ENCODE data around the gene APOBEC3F.
A peak's percentile ranks its signal among the peaks of the same experiment; 100 is the strongest.
"Not testable (repeated sequence)": the region's sequence is repeated elsewhere in the genome, so short reads cannot be mapped to it uniquely, and the experiment has no call there.

The APOBEC3F gene

GRCh38 chr22:39068033-39068785 is 27.5 kb downstream of the APOBEC3F start:
- Histone ChIP-seq H3K4me3 (ENCODE audit: low read length) (peak overlapping the region; percentile 78), H3F3A (ENCODE audit: control insufficient read depth, insufficient read depth) (peaks cover 48% of the 10 kb centered on the region), H3K9me2 (replicated peaks; ENCODE audit: control insufficient read depth, low read length) (no peaks in the 10 kb centered on the region)

GRCh38 chr22:39070186-39070585 is 29.5 kb downstream of the APOBEC3F start:
- Histone ChIP-seq H3K27ac (ENCODE audit: low read depth, low read length) (peak overlapping the region; percentile 99), H3K4me2 (ENCODE audit: low read length) (peak overlapping the region; percentile 74), H3K9me2 (replicated peaks; ENCODE audit: control insufficient read depth, low read length) (no peaks in the 10 kb centered on the region), H3F3A (ENCODE audit: control insufficient read depth, insufficient read depth) (peaks cover 42% of the 10 kb centered on the region), H3K36me3 (ENCODE audit: control insufficient read depth, low read length) (peaks cover 32% of the 10 kb centered on the region), H3K4me3 (ENCODE audit: low read length) (peak overlapping the region; percentile 12), H3K4me1 (ENCODE audit: control insufficient read depth, low read length) (peaks cover 86% of the 10 kb centered on the region), H3K9me3 (ENCODE audit: control insufficient read depth, insufficient read depth, low read length) (no peaks in the 10 kb centered on the region), H3K79me2 (ENCODE audit: control insufficient read depth, low read length) (peaks cover 46% of the 10 kb centered on the region), H3K27me3 (ENCODE audit: control insufficient read depth, low read length) (no peaks in the 10 kb centered on the region), H4K20me1 (ENCODE audit: control insufficient read depth, insufficient read depth, low read depth, low read length) (no peaks in the 10 kb centered on the region)
- TF ChIP-seq CTCF (IDR thresholded peaks at IDR 0.05; ENCODE audit: low read depth, low read length, poor library complexity, severe bottlenecking) (no peak), EZH2phosphoT487 (IDR thresholded peaks at IDR 0.05; ENCODE audit: borderline replicate concordance, low read length) (no peak)

More at GRCh38 chr22:39068033-39068785, 27.5 kb downstream of the APOBEC3F start:
- H3K36me3 ChIP-seq (ENCODE audit: control insufficient read depth, low read length): peaks cover 32% of the 10 kb centered on the region
- H3K79me2 ChIP-seq (ENCODE audit: control insufficient read depth, low read length): peaks cover 46% of the 10 kb centered on the region
- H4K20me1 ChIP-seq (ENCODE audit: control insufficient read depth, insufficient read depth, low read depth, low read length): no peaks in the 10 kb centered on the region
- peak overlapping the region; percentile 74 for H3K4me2 ChIP-seq (ENCODE audit: low read length)
- peak; percentile 47 for TF ChIP-seq CTCF (IDR thresholded peaks at IDR 0.05; ENCODE audit: low read depth, low read length, poor library complexity, severe bottlenecking)
- no peak for TF ChIP-seq EZH2phosphoT487 (IDR thresholded peaks at IDR 0.05; ENCODE audit: borderline replicate concordance, low read length)
- H3K4me1 ChIP-seq (ENCODE audit: control insufficient read depth, low read length): peaks cover 93% of the 10 kb centered on the region
- peak overlapping the region; percentile 99 for H3K27ac ChIP-seq (ENCODE audit: low read depth, low read length)
- no peaks in the 10 kb centered on the region for H3K27me3 ChIP-seq (ENCODE audit: control insufficient read depth, low read length)
- H3K9me3 ChIP-seq (ENCODE audit: control insufficient read depth, insufficient read depth, low read length): no peaks in the 10 kb centered on the region

- Histone ChIP-seq H3K4me2 (ENCODE audit: low read length) (peak overlapping the region; percentile 96), H3K79me2 (ENCODE audit: control insufficient read depth, low read length) (peaks cover 34% of the 10 kb centered on the region), H3K36me3 (ENCODE audit: control insufficient read depth, low read length) (peaks cover 20% of the 10 kb centered on the region), H3F3A (ENCODE audit: control insufficient read depth, insufficient read depth) (peaks cover 25% of the 10 kb centered on the region), H3K4me3 (ENCODE audit: low read length) (peak overlapping the region; percentile 71), H3K4me1 (ENCODE audit: control insufficient read depth, low read length) (peaks cover 83% of the 10 kb centered on the region), H3K27ac (ENCODE audit: low read depth, low read length) (peak overlapping the region; percentile 99)
- H3K9me2 ChIP-seq (replicated peaks; ENCODE audit: control insufficient read depth, low read length); H3K9me3 ChIP-seq (ENCODE audit: control insufficient read depth, insufficient read depth, low read length); H4K20me1 ChIP-seq (ENCODE audit: control insufficient read depth, insufficient read depth, low read depth, low read length); H3K27me3 ChIP-seq (ENCODE audit: control insufficient read depth, low read length): not testable (repeated sequence)
Observed at GRCh38 chr22:39072581-39072981, 31.9 kb downstream of the APOBEC3F start.

GRCh38 chr22:39073981-39074380 is 33.3 kb downstream of the APOBEC3F start:
- Histone ChIP-seq H3K4me2 (ENCODE audit: low read length) (peak overlapping the region; percentile 64), H3K27ac (ENCODE audit: low read depth, low read length) (peak overlapping the region; percentile 99), H3K4me1 (ENCODE audit: control insufficient read depth, low read length) (peaks cover 79% of the 10 kb centered on the region), H3F3A (ENCODE audit: control insufficient read depth, insufficient read depth) (peaks cover 23% of the 10 kb centered on the region), H3K4me3 (ENCODE audit: low read length) (peak overlapping the region; percentile 47), H3K9me2 (replicated peaks; ENCODE audit: control insufficient read depth, low read length) (no peaks in the 10 kb centered on the region), H3K36me3 (ENCODE audit: control insufficient read depth, low read length) (peaks cover 6% of the 10 kb centered on the region), H4K20me1 (ENCODE audit: control insufficient read depth, insufficient read depth, low read depth, low read length) (no peaks in the 10 kb centered on the region), H3K79me2 (ENCODE audit: control insufficient read depth, low read length) (peaks cover 22% of the 10 kb centered on the region), H3K9me3 (ENCODE audit: control insufficient read depth, insufficient read depth, low read length) (no peaks in the 10 kb centered on the region), H3K27me3 (ENCODE audit: control insufficient read depth, low read length) (no peaks in the 10 kb centered on the region)
- TF ChIP-seq CTCF (IDR thresholded peaks at IDR 0.05; ENCODE audit: low read depth, low read length, poor library complexity, severe bottlenecking): no peak
- no peak for TF ChIP-seq EZH2phosphoT487 (IDR thresholded peaks at IDR 0.05; ENCODE audit: borderline replicate concordance, low read length)

GRCh38 chr22:39076155-39077025 is 35.7 kb downstream of the APOBEC3F start:
- Histone ChIP-seq H3K4me1 (ENCODE audit: control insufficient read depth, low read length) (peaks cover 62% of the 10 kb centered on the region), H3F3A (ENCODE audit: control insufficient read depth, insufficient read depth) (peaks cover 17% of the 10 kb centered on the region), H3K4me3 (ENCODE audit: low read length) (peak overlapping the region; percentile 81), H3K4me2 (ENCODE audit: low read length) (peak overlapping the region; percentile 94)
- H3K36me3 ChIP-seq (ENCODE audit: control insufficient read depth, low read length); H4K20me1 ChIP-seq (ENCODE audit: control insufficient read depth, insufficient read depth, low read depth, low read length); H3K9me2 ChIP-seq (replicated peaks; ENCODE audit: control insufficient read depth, low read length); H3K27ac ChIP-seq (ENCODE audit: low read depth, low read length); H3K79me2 ChIP-seq (ENCODE audit: control insufficient read depth, low read length); H3K27me3 ChIP-seq (ENCODE audit: control insufficient read depth, low read length); H3K9me3 ChIP-seq (ENCODE audit: control insufficient read depth, insufficient read depth, low read length): not testable (repeated sequence)

Data from DOHH2 (cell line).